Esophagus squamous epithelium (tissue), 5 donors: ENCODE data around the gene NRXN3. TPM values are rescaled to one million over a fixed set of nuclear protein-coding genes. Genes with fewer than 3 reads are reported as not detected.

Source experiments
- DNase-seq: peaks from one replicate; lab custom pipeline; 2025; lab: John Stamatoyannopoulos, UW
- H3K27ac ChIP-seq, 4 donors: fragments of 200-600 bp; sonication (generic); one replicate each; pipeline ENCODE4 v1.5.1; 2016 to 2019; ENCODE audit warnings: mild to moderate bottlenecking in 1 of 4
- H3K27me3 ChIP-seq, 4 donors: fragments of 200-600 bp; sonication (generic); 1 replicate in 3 of 4; 2 replicates in 1 of 4; pipeline versions ENCODE4 v1.5.1 to v1.6.0; 2017 to 2021; ENCODE audit warnings: antibody characterized with exemption in 1 of 4
- H3K36me3 ChIP-seq, 3 donors: fragments of 200-600 bp; sonication (generic); one replicate each; pipeline ENCODE4 v1.5.1; 2016 to 2019
- H3K4me1 ChIP-seq, 3 donors: fragments of 200-600 bp; sonication (generic); one replicate each; pipeline ENCODE4 v1.5.1; 2017 to 2019
- H3K4me3 ChIP-seq, 4 donors: fragments of 200-600 bp; sonication (generic); 1 replicate in 3 of 4; 2 replicates in 1 of 4; pipeline ENCODE4 v1.5.1; 2016 to 2019; ENCODE audit warnings: mild to moderate bottlenecking in 2 of 4, moderate library complexity in 1 of 4
- H3K9me3 ChIP-seq, 3 donors: fragments of 200-600 bp; sonication (generic); one replicate each; pipeline ENCODE4 v1.5.1; 2016 to 2019
- POLR2A ChIP-seq, 4 donors: fragments of 450-650 bp; IDR thresholded peaks; one replicate each; pipeline ENCODE4 v1.6.1; 2017; ENCODE audit warnings: antibody characterized with exemption in 4 of 4, mild to moderate bottlenecking in 4 of 4, moderate library complexity in 3 of 4
- WGBS, 2 donors: methylation state at CpG; one replicate each; pipeline ENCODE4 v1.1.5; 2018; 5-methylcytosine and 5-hydroxymethylcytosine counted together
- intact Hi-C: fragments of 100-400 bp; cut with DNase I; formaldehyde crosslinking; loops from one replicate; pipeline ENCODE4 v1.15.0; 2022
- total RNA-seq, 4 donors: library from RNA; depleted of rRNA; stranded (reverse); fragments of >200 nt; gene quantifications; one replicate each; pipeline ENCODE4 v1.1.0, GENCODE V29; 2016
- TF ChIP-seq, protein P1 (sequence below), 6 experiments: fragments of 450-650 bp in 4 of 6; fragments of 200-600 bp in 2 of 6; sonication (generic) in 2 of 6; IDR thresholded peaks; one replicate each; pipeline ENCODE4 v1.5.1; 2016 to 2019; ENCODE audit warnings: antibody characterized with exemption in 6 of 6, mild to moderate bottlenecking in 4 of 6, moderate library complexity in 4 of 6
- donor health status: DM: yes; HTN: yes; CAD: no.

The NRXN3 gene
- total RNA-seq, 4 donors from 2014 or later, result 0.30 to 15.8 (median 1.5) TPM

- H3K36me3 ChIP-seq, result no peaks in the 10 kb centered on the region
- no peaks in the 10 kb centered on the region for H3K27me3 ChIP-seq
- no peaks in the 10 kb centered on the region for H3K9me3 ChIP-seq
- H3K4me3 ChIP-seq, result no peak overlapping the region
- intact Hi-C loops, result no loop called here
- no peak overlapping the region for H3K27ac ChIP-seq
- H3K4me1 ChIP-seq, result no peaks in the 10 kb centered on the region
- no peak for DNase-seq
- WGBS, 2 donors, result 70 to 82% methylated on average over 3 of the region's 3 CpGs
- TF ChIP-seq POLR2A (IDR thresholded peaks at IDR 0.05), result no peak
- TF ChIP-seq, protein P1, sequence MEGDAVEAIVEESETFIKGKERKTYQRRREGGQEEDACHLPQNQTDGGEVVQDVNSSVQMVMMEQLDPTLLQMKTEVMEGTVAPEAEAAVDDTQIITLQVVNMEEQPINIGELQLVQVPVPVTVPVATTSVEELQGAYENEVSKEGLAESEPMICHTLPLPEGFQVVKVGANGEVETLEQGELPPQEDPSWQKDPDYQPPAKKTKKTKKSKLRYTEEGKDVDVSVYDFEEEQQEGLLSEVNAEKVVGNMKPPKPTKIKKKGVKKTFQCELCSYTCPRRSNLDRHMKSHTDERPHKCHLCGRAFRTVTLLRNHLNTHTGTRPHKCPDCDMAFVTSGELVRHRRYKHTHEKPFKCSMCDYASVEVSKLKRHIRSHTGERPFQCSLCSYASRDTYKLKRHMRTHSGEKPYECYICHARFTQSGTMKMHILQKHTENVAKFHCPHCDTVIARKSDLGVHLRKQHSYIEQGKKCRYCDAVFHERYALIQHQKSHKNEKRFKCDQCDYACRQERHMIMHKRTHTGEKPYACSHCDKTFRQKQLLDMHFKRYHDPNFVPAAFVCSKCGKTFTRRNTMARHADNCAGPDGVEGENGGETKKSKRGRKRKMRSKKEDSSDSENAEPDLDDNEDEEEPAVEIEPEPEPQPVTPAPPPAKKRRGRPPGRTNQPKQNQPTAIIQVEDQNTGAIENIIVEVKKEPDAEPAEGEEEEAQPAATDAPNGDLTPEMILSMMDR (IDR thresholded peaks at IDR 0.05), result no peak
Observed at GRCh38 chr14:79829405-79830166, 1659.4 kb downstream of the NRXN3 start.

- WGBS, 2 donors, result 67 to 71% methylated on average over 10 of the region's 10 CpGs
- H3K4me1 ChIP-seq, result no peaks in the 10 kb centered on the region
- TF ChIP-seq, protein P1 (IDR thresholded peaks at IDR 0.05), result no peak
- TF ChIP-seq POLR2A (IDR thresholded peaks at IDR 0.05), result no peak
- no peak overlapping the region for H3K4me3 ChIP-seq
- no peak overlapping the region for H3K27ac ChIP-seq
- DNase-seq, result no peak
- no peaks in the 10 kb centered on the region for H3K9me3 ChIP-seq
- H3K36me3 ChIP-seq, result no peaks in the 10 kb centered on the region
- intact Hi-C loops, result no loop called here
- H3K27me3 ChIP-seq, result no peaks in the 10 kb centered on the region
Observed at GRCh38 chr14:79831195-79831892, 1661.2 kb downstream of the NRXN3 start.

GRCh38 chr14:79833781-79834180 lies 1663.6 kb downstream of the NRXN3 start:
- H3K9me3 ChIP-seq, result no peaks in the 10 kb centered on the region
- no peaks in the 10 kb centered on the region for H3K4me1 ChIP-seq
- H3K27me3 ChIP-seq, result no peaks in the 10 kb centered on the region
- H3K27ac ChIP-seq, result no peak overlapping the region
- intact Hi-C loops, result no loop called here
- no peak overlapping the region for H3K4me3 ChIP-seq
- no peaks in the 10 kb centered on the region for H3K36me3 ChIP-seq
- no peak for TF ChIP-seq POLR2A (IDR thresholded peaks at IDR 0.05)
- TF ChIP-seq, protein P1 (IDR thresholded peaks at IDR 0.05), result no peak
- no peak for DNase-seq
- 51 to 61% methylated on average over 3 of the region's 3 CpGs for WGBS, 2 donors

DNA sequence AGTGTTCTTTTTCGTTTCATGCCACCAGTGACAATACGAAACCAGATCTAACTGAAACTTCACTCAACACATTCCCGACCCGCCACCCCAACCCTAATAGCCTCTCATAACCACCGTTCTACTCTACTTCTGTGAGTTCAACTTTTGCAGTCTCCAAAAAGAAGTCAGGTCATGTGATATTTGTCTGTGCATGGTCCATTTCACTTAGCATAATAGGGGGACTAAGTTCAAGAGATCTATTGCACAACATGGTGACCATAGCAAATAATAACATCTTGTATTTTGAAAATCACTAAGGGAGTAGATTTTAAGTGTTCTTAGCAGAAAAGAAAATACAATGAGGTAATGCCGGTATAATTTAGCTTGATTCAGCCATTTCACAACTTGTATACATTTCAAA lies 1664.7 kb downstream of the NRXN3 start:
- no peak for DNase-seq
- H3K4me3 ChIP-seq, result no peak overlapping the region
- no peaks in the 10 kb centered on the region for H3K4me1 ChIP-seq
- no peaks in the 10 kb centered on the region for H3K36me3 ChIP-seq
- WGBS, 2 donors, result 84% methylated on average over 6 of the region's 6 CpGs
- H3K9me3 ChIP-seq, result no peaks in the 10 kb centered on the region
- no peak for TF ChIP-seq POLR2A (IDR thresholded peaks at IDR 0.05)
- TF ChIP-seq, protein P1 (IDR thresholded peaks at IDR 0.05), result no peak
- intact Hi-C loops, result no loop called here
- no peaks in the 10 kb centered on the region for H3K27me3 ChIP-seq
- H3K27ac ChIP-seq, result no peak overlapping the region

GRCh38 chr14:79836577-79836976 lies 1666.4 kb downstream of the NRXN3 start:
- Histone ChIP-seq H3K9me3 (no peaks in the 10 kb centered on the region), H3K27me3 (no peaks in the 10 kb centered on the region), H3K36me3 (no peaks in the 10 kb centered on the region), H3K27ac (no peak overlapping the region), H3K4me1 (no peaks in the 10 kb centered on the region), H3K4me3 (no peak overlapping the region)
- intact Hi-C loops, result no loop called here
- 67 to 86% methylated on average over 1 of the region's 1 CpG for WGBS, 2 donors
- no peak for TF ChIP-seq POLR2A (IDR thresholded peaks at IDR 0.05)
- TF ChIP-seq, protein P1 (IDR thresholded peaks at IDR 0.05), result no peak
- no peak for DNase-seq
